Measurements from ENCODE around the gene GHRH.

Gene GHRH

GRCh38 chr20:37261714-37262113 is at the start of gene GHRH:
TSS of gene GHRH (minus strand) at chr20:37261814. CDS start at chr20:37256889, 4,925 bp downstream.
- Histone ChIP-seq H2AFZ (ENCODE audit: low read depth, low read length) (no peak within 1 kb of the TSS), H3K4me2 (ENCODE audit: low read length) (no peak within 1 kb of the TSS), H4K20me1 (ENCODE audit: insufficient read depth, low read length) (no peaks in the 10 kb centered on the region), H3K9me3 (ENCODE audit: insufficient read depth, low read length) (no peaks in the 10 kb centered on the region), H3K36me3 (replicated peaks; ENCODE audit: low read depth, low read length) (no peaks in the 10 kb centered on the region), H3K9ac (ENCODE audit: low read length) (no peak within 1 kb of the TSS), H3K79me2 (ENCODE audit: low read length) (no peaks in the 10 kb centered on the region), H3K27me3 (ENCODE audit: low read depth, low read length) (peaks cover 53% of the 10 kb centered on the region), H3K27ac (ENCODE audit: low read length) (no peak within 1 kb of the TSS), H3K4me1 (ENCODE audit: low read length) (peaks cover 9% of the 10 kb centered on the region), H3K4me3 (ENCODE audit: low read length) (no peak within 1 kb of the TSS)
- TF ChIP-seq CTCF (IDR thresholded peaks at IDR 0.05; ENCODE audit: low read depth, low read length) (no peak), EZH2phosphoT487 (IDR thresholded peaks at IDR 0.05; ENCODE audit: low read depth) (no peak)

DNA sequence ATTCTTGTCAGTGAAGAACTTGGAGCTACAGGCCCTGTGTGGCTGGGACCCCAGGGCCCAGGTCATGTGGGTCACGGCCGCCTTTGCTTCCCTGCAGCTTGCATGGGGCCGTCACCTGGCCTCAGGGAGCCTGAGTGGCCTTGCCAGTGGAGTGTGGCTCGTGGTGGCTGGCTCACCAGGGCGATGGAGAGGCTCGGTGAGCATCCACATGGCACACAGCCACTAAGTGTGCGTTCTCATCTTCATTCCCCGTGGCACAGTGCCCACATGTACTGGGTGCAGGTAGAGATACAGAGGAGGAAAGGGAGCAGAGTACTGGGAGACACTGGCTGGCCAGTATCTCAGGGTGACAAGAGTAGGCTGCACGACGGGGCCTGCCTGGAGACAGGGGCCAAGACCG is 49.3 kb upstream of the GHRH start:
- Histone ChIP-seq H3K9ac (ENCODE audit: low read length) (no peak overlapping the region), H3K27me3 (ENCODE audit: low read depth, low read length) (no peaks in the 10 kb centered on the region), H2AFZ (ENCODE audit: low read depth, low read length) (no peak overlapping the region), H3K27ac (ENCODE audit: low read length) (no peak overlapping the region), H3K4me3 (ENCODE audit: low read length) (no peak overlapping the region), H3K4me2 (ENCODE audit: low read length) (no peak overlapping the region), H3K79me2 (ENCODE audit: low read length) (peaks cover 76% of the 10 kb centered on the region), H3K4me1 (ENCODE audit: low read length) (peaks cover 76% of the 10 kb centered on the region), H3K9me3 (ENCODE audit: insufficient read depth, low read length) (no peaks in the 10 kb centered on the region), H4K20me1 (ENCODE audit: insufficient read depth, low read length) (no peaks in the 10 kb centered on the region), H3K36me3 (replicated peaks; ENCODE audit: low read depth, low read length) (peaks cover 72% of the 10 kb centered on the region)
- TF ChIP-seq CTCF (IDR thresholded peaks at IDR 0.05; ENCODE audit: low read depth, low read length) = no peak
- no peak for TF ChIP-seq EZH2phosphoT487 (IDR thresholded peaks at IDR 0.05; ENCODE audit: low read depth)

DNA sequence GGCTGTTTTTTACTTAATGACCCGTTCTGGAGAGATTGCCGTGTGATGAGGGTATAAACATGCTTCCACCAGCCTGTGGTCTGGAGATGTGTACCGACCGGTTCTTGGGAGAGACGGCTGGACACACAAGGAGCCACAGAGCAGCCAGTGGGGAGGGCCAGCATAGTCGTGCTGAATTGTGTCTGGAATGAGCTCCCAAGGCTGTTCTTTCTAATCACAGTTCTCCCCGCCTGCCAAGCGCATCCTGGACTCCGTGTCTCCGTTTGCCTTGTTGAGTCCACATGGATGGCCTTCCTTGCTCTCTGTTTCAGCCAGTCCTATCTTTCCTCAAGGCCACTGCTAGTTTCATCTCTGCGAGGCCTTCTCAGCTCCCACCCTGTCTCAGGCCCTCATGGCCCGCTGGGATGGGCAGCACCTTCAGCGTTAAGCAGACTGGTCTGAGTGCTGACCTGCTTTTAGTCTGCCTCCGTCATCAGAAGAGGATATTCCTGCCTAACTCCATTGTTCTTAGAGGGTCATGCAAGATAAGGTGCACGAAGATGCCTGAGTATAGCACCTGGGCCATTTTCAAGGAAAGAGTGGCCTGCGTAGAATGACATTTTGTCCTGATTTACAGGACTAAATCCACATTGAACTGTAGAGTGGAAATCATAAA is 48.4 kb upstream of the GHRH start:
- Histone ChIP-seq H3K27me3 (ENCODE audit: low read depth, low read length) (no peaks in the 10 kb centered on the region), H3K27ac (ENCODE audit: low read length) (peak overlapping the region; percentile 91; the same call in 1 of the 2 replicates), H3K36me3 (replicated peaks; ENCODE audit: low read depth, low read length) (peaks cover 69% of the 10 kb centered on the region), H3K9ac (ENCODE audit: low read length) (no peak overlapping the region), H3K79me2 (ENCODE audit: low read length) (peaks cover 74% of the 10 kb centered on the region), H3K4me1 (ENCODE audit: low read length) (peaks cover 67% of the 10 kb centered on the region), H4K20me1 (ENCODE audit: insufficient read depth, low read length) (no peaks in the 10 kb centered on the region), H2AFZ (ENCODE audit: low read depth, low read length) (no peak overlapping the region), H3K9me3 (ENCODE audit: insufficient read depth, low read length) (no peaks in the 10 kb centered on the region), H3K4me2 (ENCODE audit: low read length) (no peak overlapping the region), H3K4me3 (ENCODE audit: low read length) (no peak overlapping the region)
- TF ChIP-seq EZH2phosphoT487 (IDR thresholded peaks at IDR 0.05; ENCODE audit: low read depth) (no peak), CTCF (IDR thresholded peaks at IDR 0.05; ENCODE audit: low read depth, low read length) (no peak)

- H3K9ac ChIP-seq (ENCODE audit: low read length) = peak overlapping the region; percentile 61
- H3K79me2 ChIP-seq (ENCODE audit: low read length) = peaks cover 66% of the 10 kb centered on the region
- H4K20me1 ChIP-seq (ENCODE audit: insufficient read depth, low read length) = no peaks in the 10 kb centered on the region
- TF ChIP-seq CTCF (IDR thresholded peaks at IDR 0.05; ENCODE audit: low read depth, low read length) (no peak), EZH2phosphoT487 (IDR thresholded peaks at IDR 0.05; ENCODE audit: low read depth) (no peak)
- peaks cover 60% of the 10 kb centered on the region for H3K4me1 ChIP-seq (ENCODE audit: low read length)
- H3K4me2 ChIP-seq (ENCODE audit: low read length) = peak overlapping the region; percentile 69
- H3K36me3 ChIP-seq (replicated peaks; ENCODE audit: low read depth, low read length) = peaks cover 70% of the 10 kb centered on the region
- no peaks in the 10 kb centered on the region for H3K9me3 ChIP-seq (ENCODE audit: insufficient read depth, low read length)
- peak overlapping the region; percentile 91 for H3K27ac ChIP-seq (ENCODE audit: low read length)
- H3K27me3 ChIP-seq (ENCODE audit: low read depth, low read length) = no peaks in the 10 kb centered on the region
- no peak overlapping the region for H2AFZ ChIP-seq (ENCODE audit: low read depth, low read length)
- peak overlapping the region; percentile 38 for H3K4me3 ChIP-seq (ENCODE audit: low read length)
Measured at GRCh38 chr20:37309290-37309689, 47.7 kb upstream of the GHRH start.
